AG09309 (cell line): ENCODE measurements around the gene CCDC187.

ENCODE experiments used
- DNase-seq: peaks from one replicate; pipeline ENCODE4 v3.0.0-alpha.2; 2010; ENCODE audit warnings: low read depth
- H3K4me3 ChIP-seq: 2 replicates; pipeline ENCODE4 v1.5.1; 2011; ENCODE audit warnings: mild to moderate bottlenecking, low read depth, low read length, moderate library complexity; ENCODE audit not compliant: control insufficient read depth
- TF ChIP-seq, protein P1 (sequence below): IDR thresholded peaks from 2 replicates; pipeline ENCODE4 v1.5.1; 2011; ENCODE audit warnings: mild to moderate bottlenecking, low read depth, low read length, inconsistent platforms; ENCODE audit not compliant: insufficient read depth, control insufficient read depth; ENCODE audit errors: missing control alignments

Gene CCDC187

DNA sequence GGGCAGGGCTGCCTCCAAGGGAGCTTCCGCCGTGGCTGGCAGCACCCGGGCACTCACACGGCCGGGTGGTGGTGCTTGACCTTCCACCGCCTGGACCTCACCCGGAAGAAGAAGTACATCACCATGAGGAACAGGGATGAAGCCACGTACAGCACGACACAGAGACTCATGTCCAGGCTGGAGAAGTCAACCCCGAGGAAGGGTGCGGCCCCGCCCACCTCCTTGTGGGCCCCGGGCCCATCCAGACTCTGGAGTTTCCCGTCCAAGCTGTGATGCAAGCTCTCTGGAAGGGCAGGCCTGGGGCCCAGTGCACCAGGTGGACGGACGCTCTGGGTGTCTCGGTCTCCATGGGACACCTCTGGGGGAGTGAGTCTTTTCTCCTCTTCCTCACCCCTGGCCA lies 95.2 kb downstream of the CCDC187 start:
- TF ChIP-seq, protein P1, sequence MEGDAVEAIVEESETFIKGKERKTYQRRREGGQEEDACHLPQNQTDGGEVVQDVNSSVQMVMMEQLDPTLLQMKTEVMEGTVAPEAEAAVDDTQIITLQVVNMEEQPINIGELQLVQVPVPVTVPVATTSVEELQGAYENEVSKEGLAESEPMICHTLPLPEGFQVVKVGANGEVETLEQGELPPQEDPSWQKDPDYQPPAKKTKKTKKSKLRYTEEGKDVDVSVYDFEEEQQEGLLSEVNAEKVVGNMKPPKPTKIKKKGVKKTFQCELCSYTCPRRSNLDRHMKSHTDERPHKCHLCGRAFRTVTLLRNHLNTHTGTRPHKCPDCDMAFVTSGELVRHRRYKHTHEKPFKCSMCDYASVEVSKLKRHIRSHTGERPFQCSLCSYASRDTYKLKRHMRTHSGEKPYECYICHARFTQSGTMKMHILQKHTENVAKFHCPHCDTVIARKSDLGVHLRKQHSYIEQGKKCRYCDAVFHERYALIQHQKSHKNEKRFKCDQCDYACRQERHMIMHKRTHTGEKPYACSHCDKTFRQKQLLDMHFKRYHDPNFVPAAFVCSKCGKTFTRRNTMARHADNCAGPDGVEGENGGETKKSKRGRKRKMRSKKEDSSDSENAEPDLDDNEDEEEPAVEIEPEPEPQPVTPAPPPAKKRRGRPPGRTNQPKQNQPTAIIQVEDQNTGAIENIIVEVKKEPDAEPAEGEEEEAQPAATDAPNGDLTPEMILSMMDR = no peak
- DNase-seq = no peak
- no peak overlapping the region for H3K4me3 ChIP-seq

DNA sequence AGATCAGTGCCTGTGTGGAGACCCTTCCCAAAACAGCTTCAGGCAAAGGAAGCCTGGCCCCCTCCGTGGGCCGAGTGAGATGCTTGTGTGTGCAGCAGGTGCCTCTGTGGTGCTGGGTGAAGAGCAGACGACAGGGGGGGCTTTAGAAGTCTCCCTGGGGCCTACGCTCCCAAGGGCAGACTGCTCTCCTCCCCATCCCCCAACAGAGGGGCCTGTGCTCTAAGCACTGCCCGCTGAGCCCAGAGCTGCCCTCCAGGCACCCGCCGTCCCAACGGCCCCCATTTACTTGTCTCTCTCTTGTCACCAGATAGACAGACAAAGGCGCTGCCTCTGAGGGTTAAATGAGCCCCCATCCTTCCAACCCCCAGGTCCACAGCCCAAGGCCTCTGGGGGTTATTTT lies 96.3 kb downstream of the CCDC187 start:
- DNase-seq = no peak
- H3K4me3 ChIP-seq = no peak overlapping the region
- TF ChIP-seq, protein P1 = no peak

DNA sequence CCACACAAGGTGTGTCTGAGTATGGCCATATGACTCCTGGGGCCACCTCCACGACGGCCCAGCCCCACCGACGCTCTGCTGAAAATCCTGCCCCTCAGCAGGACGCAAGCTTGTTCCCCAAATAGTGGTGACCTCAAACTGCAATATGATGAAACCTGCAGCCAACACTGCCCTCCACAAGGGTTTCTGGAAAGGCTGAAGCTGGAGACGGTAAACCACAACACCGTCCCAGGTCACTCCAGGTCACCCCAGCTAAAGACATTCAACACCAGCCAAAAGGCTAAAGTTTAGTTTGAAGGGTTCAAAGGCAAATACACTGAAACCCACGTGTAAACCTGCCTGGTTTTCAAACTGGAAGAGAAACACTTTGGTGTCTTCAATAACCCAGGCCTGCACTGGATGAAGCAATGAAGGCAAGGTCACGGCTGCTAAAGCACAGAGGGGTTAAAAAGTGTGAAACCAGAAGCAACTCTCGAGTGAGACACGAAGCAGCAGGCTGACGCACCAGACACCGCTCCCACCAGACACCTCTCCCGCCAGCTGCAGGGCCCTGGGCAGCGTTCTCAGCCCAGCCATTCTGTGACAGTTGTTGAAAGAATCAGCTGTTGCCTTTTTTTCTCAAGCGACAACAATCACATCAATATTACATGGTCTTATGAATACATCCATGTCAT lies 97.2 kb downstream of the CCDC187 start:
- H3K4me3 ChIP-seq = no peak overlapping the region
- TF ChIP-seq, protein P1 = no peak
- no peak for DNase-seq

DNA sequence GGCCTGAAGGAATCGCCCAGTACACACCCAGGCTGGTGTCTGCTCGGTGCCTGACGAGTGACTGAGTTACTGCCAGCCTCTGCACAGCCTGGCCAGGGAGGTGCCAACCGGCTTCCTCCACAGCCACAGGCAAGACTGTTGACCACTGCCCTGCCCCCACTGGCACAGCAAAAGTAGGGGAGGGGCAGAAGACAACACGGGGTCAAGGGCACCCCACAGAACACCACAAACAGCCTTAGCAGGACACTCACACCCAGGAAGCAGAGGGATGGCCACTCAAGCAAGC lies 98.2 kb downstream of the CCDC187 start:
- TF ChIP-seq, protein P1 = no peak
- DNase-seq = no peak
- no peak overlapping the region for H3K4me3 ChIP-seq

DNA sequence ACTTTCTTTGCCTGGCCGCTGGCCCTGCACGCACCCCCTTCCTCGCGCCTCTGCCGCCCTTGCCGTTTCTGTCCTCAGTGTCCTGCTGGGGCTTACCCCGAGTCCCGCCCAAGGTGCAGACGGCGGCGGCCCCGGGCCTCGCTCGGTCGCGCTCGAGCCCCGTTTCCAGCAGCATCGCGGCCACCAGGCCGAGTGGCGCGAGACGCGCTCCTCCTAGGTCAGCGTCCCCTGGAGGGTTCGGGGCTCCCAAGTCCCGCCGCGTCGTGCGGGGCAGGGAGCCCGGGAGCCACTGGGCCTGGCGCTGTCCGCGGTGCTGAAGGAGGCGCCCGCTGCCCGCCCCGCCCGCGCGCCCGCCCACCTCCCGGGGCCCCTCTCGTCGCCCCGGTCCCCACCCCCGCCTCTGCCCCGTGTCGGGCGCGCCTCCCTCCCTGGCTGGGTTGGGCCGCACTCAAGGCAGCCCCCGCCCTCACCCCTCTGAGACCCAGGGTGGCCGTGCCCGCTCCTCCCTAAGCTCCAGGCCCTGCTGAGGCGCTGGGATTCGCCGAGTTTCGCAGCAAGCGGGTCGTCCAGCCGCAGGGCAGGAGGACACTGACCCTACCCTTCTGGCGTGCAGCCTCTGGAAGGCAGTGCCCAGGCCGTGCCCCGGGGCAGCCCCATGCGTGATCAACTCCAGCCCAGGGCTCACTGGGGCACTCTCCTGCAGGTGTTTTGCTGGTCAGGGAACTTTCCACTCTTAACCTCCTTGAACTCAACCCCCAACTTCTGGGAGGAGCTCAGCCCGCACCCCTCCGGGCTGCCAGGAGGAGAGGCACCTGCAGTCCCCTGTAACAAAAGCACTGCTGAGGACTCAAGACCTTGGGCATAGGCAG lies 98.8 kb downstream of the CCDC187 start, which contains the start of gene LHX3:
LHX3 (minus strand) TSS at position 291 of the 869 bp plus-strand sequence; CDS start at position 175, 116 bp downstream.
- TF ChIP-seq, protein P1 = no peak
- DNase-seq = no peak
- H3K4me3 ChIP-seq = no peak within 1 kb of the TSS

DNA sequence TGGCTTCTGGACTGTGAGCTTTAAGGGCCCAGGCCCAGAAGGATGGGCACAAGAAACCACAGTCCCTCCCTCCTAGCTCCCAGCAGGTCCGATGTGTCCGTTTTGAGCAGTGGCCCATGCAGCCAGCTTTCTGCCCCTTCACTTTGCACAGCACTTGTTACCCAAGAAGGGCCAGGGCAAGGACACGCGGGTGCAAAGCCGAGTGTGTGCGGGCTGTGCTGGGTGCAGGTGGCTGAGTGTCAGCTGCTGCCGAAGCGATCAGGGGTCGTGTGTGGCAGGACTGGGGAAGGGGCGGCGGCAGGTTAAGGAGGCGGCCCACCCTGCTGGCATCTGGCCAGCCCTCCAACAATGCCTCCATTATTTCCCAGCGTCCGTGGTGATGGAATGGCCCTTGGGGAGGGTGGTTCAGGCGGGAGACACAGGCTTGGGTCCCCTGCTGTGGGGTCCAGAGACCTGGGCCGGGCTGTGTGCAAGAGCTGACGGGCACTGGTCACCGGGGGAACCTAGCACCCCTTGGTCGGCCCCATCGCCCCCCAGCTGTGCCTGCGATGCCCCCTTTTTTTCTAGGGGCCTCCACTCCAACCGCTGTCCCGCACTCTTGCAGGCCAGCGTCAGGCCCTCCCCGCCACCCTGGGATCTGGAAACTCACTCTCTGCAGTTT lies 99.6 kb downstream of the CCDC187 start:
- H3K4me3 ChIP-seq = no peak overlapping the region
- no peak for DNase-seq
- TF ChIP-seq, protein P1 = no peak
